ENCODE data around the gene PXT1. TPM values are rescaled to one million over a fixed set of nuclear protein-coding genes. Genes with fewer than 3 reads are reported as not detected.

The PXT1 gene
- total RNA-seq, 2 experiments from 2014 or later, result 0.17 to 0.40 TPM

GRCh38 chr6:36442103-36442670 is 467 bp downstream of the PXT1 start:
- Mint-ChIP-seq H3K9me3 (no peaks in the 10 kb centered on the region), H3K36me3 (ENCODE audit: low read depth) (peaks cover 11% of the 10 kb centered on the region), H3K4me3 (peak overlapping the region; percentile 97), H3K27me3 (no peaks in the 10 kb centered on the region), H3K27ac (peak overlapping the region; percentile 98), H3K4me1 (peaks cover 39% of the 10 kb centered on the region)
- no peak for DNase-seq
- CTCF ChIA-PET, result interaction anchor here (1.0 to 1.5 kb wide), 5 partner anchors 13 to 56 kb away, joined by 3 to 4 read pairs (median 4); no protein-coding TSS in a partner anchor
- POLR2A ChIA-PET, result no interaction called here

GRCh38 chr6:36441307-36441894 is 1.3 kb downstream of the PXT1 start:
- Mint-ChIP-seq H3K27me3 (peaks cover 1% of the 10 kb centered on the region), H3K4me1 (peaks cover 40% of the 10 kb centered on the region), H3K36me3 (ENCODE audit: low read depth) (peaks cover 11% of the 10 kb centered on the region), H3K27ac (peak overlapping the region; percentile 98), H3K4me3 (peak overlapping the region; percentile 47), H3K9me3 (no peaks in the 10 kb centered on the region)
- DNase-seq, result peak; percentile 82
- ChIA-PET POLR2A (interaction anchor here (0.6 kb wide), 1 partner anchor 153 kb away, joined by 3 read pairs; no protein-coding TSS in a partner anchor), CTCF (interaction anchor here (0.8 to 1.5 kb wide), 6 partner anchors 13 to 138 kb away, joined by 3 to 4 read pairs (median 4); no protein-coding TSS in a partner anchor)

DNA sequence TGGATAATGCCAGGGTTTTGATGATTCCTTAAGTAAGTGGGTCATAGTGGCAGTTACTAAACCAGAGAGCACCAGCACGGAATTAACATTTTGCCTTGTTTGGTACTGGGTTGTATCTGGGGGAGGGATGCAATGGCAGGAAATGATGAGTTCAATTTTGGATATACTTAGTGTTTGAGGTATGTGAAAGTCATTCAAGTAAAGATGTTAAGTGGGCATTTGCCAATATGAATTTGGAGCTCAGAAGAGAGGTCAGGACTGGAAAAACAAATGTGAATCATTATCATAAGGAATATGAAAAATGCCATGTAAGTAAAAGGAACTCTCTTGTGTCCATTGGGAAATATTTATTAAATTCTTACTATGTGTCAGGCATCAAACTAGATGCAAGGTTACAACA is 6.2 kb downstream of the PXT1 start:
- ChIA-PET POLR2A (interaction anchor here (0.6 kb wide), 1 partner anchor 12 kb away, joined by 3 read pairs; no protein-coding TSS in a partner anchor), CTCF (no interaction called here)
- Mint-ChIP-seq H3K27ac (no peak overlapping the region), H3K4me3 (no peak overlapping the region), H3K9me3 (no peaks in the 10 kb centered on the region), H3K27me3 (peaks cover 7% of the 10 kb centered on the region), H3K4me1 (peaks cover 13% of the 10 kb centered on the region), H3K36me3 (ENCODE audit: low read depth) (no peaks in the 10 kb centered on the region)
- DNase-seq, result no peak

DNA sequence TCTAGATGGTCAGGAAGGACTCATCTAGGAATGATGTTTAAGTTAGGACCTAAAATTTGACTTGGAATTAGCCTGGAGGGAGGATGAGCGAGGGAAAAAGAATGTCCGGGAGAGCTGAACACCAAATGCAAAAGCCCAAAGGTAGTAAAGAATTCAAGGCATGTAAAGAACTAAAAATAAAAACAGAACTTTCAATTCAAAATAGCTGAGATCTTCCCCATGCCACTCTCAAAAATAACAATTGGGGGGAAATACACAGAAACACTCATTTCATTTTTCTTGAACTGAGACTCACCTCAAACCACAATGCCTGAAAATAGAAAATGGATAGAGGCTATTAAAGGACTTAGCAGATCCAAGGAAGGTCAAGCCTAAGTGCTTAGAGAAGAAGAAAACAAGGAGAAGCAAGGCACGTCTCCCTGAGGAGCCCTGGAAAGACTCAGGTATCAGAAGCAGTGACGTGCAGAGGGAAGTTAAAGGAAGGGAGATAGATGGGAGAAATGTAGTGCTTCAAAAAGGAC is 10.4 kb downstream of the PXT1 start:
- H3K4me1 Mint-ChIP-seq, result peaks cover 6% of the 10 kb centered on the region
- POLR2A ChIA-PET, result no interaction called here
- CTCF ChIA-PET, result interaction anchor here (1.9 kb wide), 1 partner anchor 9 kb away, joined by 6 read pairs; no protein-coding TSS in a partner anchor
- no peak for DNase-seq
- H3K27ac Mint-ChIP-seq, result no peak overlapping the region
- H3K36me3 Mint-ChIP-seq (ENCODE audit: low read depth), result no peaks in the 10 kb centered on the region
- H3K9me3 Mint-ChIP-seq, result no peaks in the 10 kb centered on the region
- peaks cover 7% of the 10 kb centered on the region for H3K27me3 Mint-ChIP-seq
- no peak overlapping the region for H3K4me3 Mint-ChIP-seq

DNA sequence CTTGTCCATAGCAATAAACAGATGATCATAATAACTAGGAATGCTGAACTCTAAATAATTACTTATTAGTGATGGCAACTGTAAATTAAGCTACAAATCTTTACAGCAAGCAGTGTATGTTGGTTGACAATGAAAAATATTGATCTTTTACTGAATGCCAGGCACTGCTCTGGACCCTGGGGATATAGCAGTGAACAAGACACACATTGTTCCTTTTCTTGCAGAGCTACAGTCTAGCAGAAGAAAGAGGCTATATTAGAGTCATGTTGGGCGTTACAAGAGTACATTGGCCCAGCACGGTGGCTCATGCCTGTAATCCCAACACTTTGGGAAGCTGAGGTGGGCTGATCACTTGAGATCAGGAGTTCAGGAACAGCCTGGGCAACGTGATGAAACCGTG is 11.5 kb downstream of the PXT1 start:
- POLR2A ChIA-PET, result no interaction called here
- DNase-seq, result no peak
- CTCF ChIA-PET, result interaction anchor here (1.1 to 1.9 kb wide), 3 partner anchors 8 to 12 kb away, joined by 3 to 7 read pairs (median 6); no protein-coding TSS in a partner anchor
- H3K4me1 Mint-ChIP-seq, result peaks cover 4% of the 10 kb centered on the region
- H3K27me3 Mint-ChIP-seq, result peaks cover 3% of the 10 kb centered on the region
- no peak overlapping the region for H3K4me3 Mint-ChIP-seq
- no peaks in the 10 kb centered on the region for H3K9me3 Mint-ChIP-seq
- no peaks in the 10 kb centered on the region for H3K36me3 Mint-ChIP-seq (ENCODE audit: low read depth)
- no peak overlapping the region for H3K27ac Mint-ChIP-seq

GRCh38 chr6:36430351-36430750 is 12.3 kb downstream of the PXT1 start:
- H3K4me3 Mint-ChIP-seq, result no peak overlapping the region
- H3K36me3 Mint-ChIP-seq (ENCODE audit: low read depth), result no peaks in the 10 kb centered on the region
- no peak for DNase-seq
- CTCF ChIA-PET, result interaction anchor here (0.6 to 1.6 kb wide), 5 partner anchors 9 to 307 kb away, joined by 3 to 7 read pairs (median 4); no protein-coding TSS in a partner anchor
- peaks cover 4% of the 10 kb centered on the region for H3K4me1 Mint-ChIP-seq
- H3K27me3 Mint-ChIP-seq, result peaks cover under 1% of the 10 kb centered on the region
- POLR2A ChIA-PET, result no interaction called here
- H3K27ac Mint-ChIP-seq, result no peak overlapping the region
- no peaks in the 10 kb centered on the region for H3K9me3 Mint-ChIP-seq

DNA sequence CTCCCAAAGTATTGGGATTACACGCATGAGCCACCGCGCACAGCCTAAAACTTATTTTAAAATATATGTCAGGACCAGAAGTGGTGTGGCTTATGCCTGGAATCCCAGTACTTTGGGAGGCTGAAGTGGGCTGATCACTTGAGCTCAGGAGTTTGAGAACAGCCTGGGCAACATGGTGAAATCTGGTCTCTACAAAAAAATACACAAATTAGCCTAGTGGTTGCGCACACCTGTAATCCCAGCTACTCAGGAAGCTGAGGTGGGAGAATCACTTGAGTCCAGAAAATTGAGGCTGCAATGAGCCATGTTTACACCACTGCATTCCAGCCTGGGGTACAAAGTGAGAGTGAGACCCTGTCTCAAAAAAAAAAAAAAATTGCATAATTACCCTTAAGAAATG is 13.7 kb downstream of the PXT1 start:
- ChIA-PET POLR2A (no interaction called here), CTCF (interaction anchor here (0.6 to 1.3 kb wide), 4 partner anchors 11 to 300 kb away, joined by 3 to 4 read pairs (median 4); no protein-coding TSS in a partner anchor)
- Mint-ChIP-seq H3K4me1 (peaks cover 9% of the 10 kb centered on the region), H3K27ac (no peak overlapping the region), H3K4me3 (no peak overlapping the region), H3K27me3 (no peaks in the 10 kb centered on the region), H3K9me3 (no peaks in the 10 kb centered on the region), H3K36me3 (ENCODE audit: low read depth) (no peaks in the 10 kb centered on the region)
- no peak for DNase-seq

DNA sequence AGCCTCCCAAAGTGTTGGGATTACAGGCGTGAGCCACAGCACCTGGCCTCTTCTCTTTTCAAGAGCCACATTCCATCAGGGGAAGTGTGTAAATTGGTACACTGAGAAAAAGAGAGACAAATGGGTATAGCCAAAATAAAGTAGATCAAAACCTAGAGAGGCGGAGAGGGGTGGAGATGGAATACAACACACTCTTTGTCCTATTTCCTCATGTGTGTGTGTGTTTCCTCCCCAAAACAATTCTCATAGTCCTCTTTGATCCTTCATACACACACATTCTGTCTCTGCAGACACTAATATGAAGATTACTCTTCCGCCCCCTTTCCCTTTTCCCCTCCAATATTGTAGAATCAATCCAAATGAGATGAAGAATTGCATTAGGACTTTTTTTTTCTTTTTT is 16.0 kb downstream of the PXT1 start:
- Mint-ChIP-seq H3K27ac (peak overlapping the region; percentile 9), H3K4me1 (peaks cover 21% of the 10 kb centered on the region), H3K9me3 (no peaks in the 10 kb centered on the region), H3K4me3 (no peak overlapping the region), H3K36me3 (ENCODE audit: low read depth) (no peaks in the 10 kb centered on the region), H3K27me3 (no peaks in the 10 kb centered on the region)
- DNase-seq, result no peak
- POLR2A ChIA-PET, result no interaction called here
- CTCF ChIA-PET, result interaction anchor here (0.6 to 0.7 kb wide), 2 partner anchors 271 to 340 kb away, joined by 5 to 6 read pairs; partner anchors contain the start of gene RAB44

GRCh38 chr6:36423101-36423824 is 19.4 kb downstream of the PXT1 start:
- POLR2A ChIA-PET, result no interaction called here
- peaks cover 21% of the 10 kb centered on the region for H3K4me1 Mint-ChIP-seq

GRCh38 chr6:36422714-36423100 is 19.9 kb downstream of the PXT1 start:
- Mint-ChIP-seq H3K9me3 (no peaks in the 10 kb centered on the region), H3K36me3 (ENCODE audit: low read depth) (no peaks in the 10 kb centered on the region), H3K27me3 (no peaks in the 10 kb centered on the region), H3K4me3 (peak overlapping the region; percentile 81), H3K27ac (peak overlapping the region; percentile 86), H3K4me1 (peaks cover 21% of the 10 kb centered on the region)
- DNase-seq, result no peak
- CTCF ChIA-PET, result interaction anchor here (0.6 to 1.7 kb wide), 8 partner anchors 16 to 268 kb away, joined by 3 to 5 read pairs (median 4); partner anchors contain the start of gene KCTD20
- POLR2A ChIA-PET, result no interaction called here

More at GRCh38 chr6:36423101-36423824, 19.4 kb downstream of the PXT1 start:
- peak overlapping the region; percentile 86 for H3K27ac Mint-ChIP-seq
- H3K36me3 Mint-ChIP-seq (ENCODE audit: low read depth), result no peaks in the 10 kb centered on the region
- H3K4me3 Mint-ChIP-seq, result peak overlapping the region; percentile 81
- H3K9me3 Mint-ChIP-seq, result no peaks in the 10 kb centered on the region
- DNase-seq, result peak; percentile 99
- no peaks in the 10 kb centered on the region for H3K27me3 Mint-ChIP-seq
- CTCF ChIA-PET, result interaction anchor here (0.6 to 1.4 kb wide), 11 partner anchors 8 to 267 kb away, joined by 3 to 6 read pairs (median 4); partner anchors contain the start of gene KCTD20

DNA sequence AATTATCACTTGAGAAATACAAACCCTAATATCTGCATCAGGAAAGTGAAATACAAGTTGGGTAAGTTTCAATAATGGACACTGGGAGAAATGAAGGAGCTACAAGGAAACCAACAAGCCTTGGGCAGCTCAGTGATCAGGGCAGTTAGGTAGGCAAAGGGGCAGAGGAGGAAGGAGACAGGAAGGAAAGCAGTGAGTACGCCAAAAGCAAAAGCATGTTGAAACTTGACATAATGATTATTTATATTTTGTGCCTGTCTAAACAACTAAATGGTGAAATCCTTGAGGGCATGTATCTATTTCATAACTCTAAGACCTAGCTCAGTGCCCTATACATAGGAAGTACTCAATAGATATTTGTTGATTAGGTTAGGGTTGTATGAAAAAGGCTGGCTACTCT is 23.3 kb downstream of the PXT1 start:
- ChIA-PET CTCF (interaction anchor here (0.9 kb wide), 1 partner anchor 12 kb away, joined by 3 read pairs; no protein-coding TSS in a partner anchor), POLR2A (interaction anchor here (0.6 kb wide), 1 partner anchor 178 kb away, joined by 7 read pairs; no protein-coding TSS in a partner anchor)
- Mint-ChIP-seq H3K27me3 (peaks cover 7% of the 10 kb centered on the region), H3K9me3 (no peaks in the 10 kb centered on the region), H3K4me1 (peaks cover 19% of the 10 kb centered on the region), H3K36me3 (ENCODE audit: low read depth) (no peaks in the 10 kb centered on the region), H3K4me3 (no peak overlapping the region), H3K27ac (no peak overlapping the region)
- no peak for DNase-seq

DNA sequence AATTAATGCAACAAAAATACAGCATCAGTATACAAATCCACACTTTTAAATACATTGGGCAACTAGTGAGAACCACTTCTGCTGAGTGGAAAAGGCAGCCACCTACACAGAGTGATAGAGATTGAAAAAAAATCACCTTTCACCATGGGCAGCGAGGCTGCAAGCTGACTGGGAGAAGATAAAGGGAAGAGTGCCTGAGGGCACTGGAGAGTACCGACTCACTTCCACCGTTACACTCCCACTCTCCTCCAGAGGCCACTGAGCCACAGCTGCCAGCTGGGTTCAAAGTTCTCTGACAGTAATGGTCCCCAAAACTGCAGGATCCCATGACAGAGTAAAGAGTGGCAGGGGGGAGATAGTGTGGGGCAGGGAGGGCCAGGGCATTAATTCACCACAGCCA is 24.1 kb downstream of the PXT1 start:
- Mint-ChIP-seq H3K36me3 (ENCODE audit: low read depth) (no peaks in the 10 kb centered on the region), H3K27ac (no peak overlapping the region), H3K4me1 (peaks cover 12% of the 10 kb centered on the region), H3K9me3 (peaks cover 4% of the 10 kb centered on the region), H3K4me3 (no peak overlapping the region), H3K27me3 (peaks cover 7% of the 10 kb centered on the region)
- ChIA-PET POLR2A (no interaction called here), CTCF (interaction anchor here (1.1 kb wide), 1 partner anchor 130 kb away, joined by 3 read pairs; no protein-coding TSS in a partner anchor)
- no peak for DNase-seq

Measured in activated CD4-positive, alpha-beta T cell treated with anti-CD3 and anti-CD28 coated beads, Interleukin-2, amount 10 ng/mL, durations not matched to agents 7 days and 5 days (primary cell).